HG02981 (cell line): ENCODE measurements around the gene TMCC1.
A peak's percentile ranks its signal among the peaks of the same experiment; 100 is the strongest.
"Not testable (repeated sequence)": the region's sequence is repeated elsewhere in the genome, so short reads cannot be mapped to it uniquely, and the experiment has no call there.

Source experiments
- ATAC-seq: cut with Tn5 transposase; IDR thresholded peaks from one replicate; pipeline ENCODE4 v1.9.1; 2021; ENCODE audit warnings: mild to moderate bottlenecking, moderate library complexity; ENCODE audit not compliant: unreplicated experiment

Gene TMCC1

GRCh38 chr3:129689036-129689435 is 204.5 kb downstream of the TMCC1 start:
- ATAC-seq: no peak

GRCh38 chr3:129688271-129688895 is 205.1 kb downstream of the TMCC1 start:
- no peak for ATAC-seq

GRCh38 chr3:129687586-129688125 is 205.9 kb downstream of the TMCC1 start:
- no peak for ATAC-seq

- ATAC-seq: no peak
These were observed 206.6 kb downstream of the TMCC1 start for GRCh38 chr3:129686941-129687340.

- ATAC-seq: no peak
These were observed 209.2 kb downstream of the TMCC1 start for GRCh38 chr3:129684270-129684669.

- no peak for ATAC-seq
These were observed 210.3 kb downstream of the TMCC1 start for GRCh38 chr3:129683201-129683600.

- no peak for ATAC-seq
These were observed 216.5 kb downstream of the TMCC1 start for GRCh38 chr3:129676985-129677384.

- not testable (repeated sequence) for ATAC-seq
These were observed 218.8 kb downstream of the TMCC1 start for GRCh38 chr3:129674798-129675123.

- ATAC-seq: no peak
These were observed 219.4 kb downstream of the TMCC1 start for GRCh38 chr3:129673897-129674797.

- no peak for ATAC-seq
These were observed 220.5 kb downstream of the TMCC1 start for GRCh38 chr3:129673012-129673411.

GRCh38 chr3:129672412-129672811 is 221.1 kb downstream of the TMCC1 start:
- peak; percentile 61 for ATAC-seq

GRCh38 chr3:129665024-129665768 is 228.3 kb downstream of the TMCC1 start:
- no peak for ATAC-seq

- ATAC-seq: no peak
These were observed 229.4 kb downstream of the TMCC1 start for GRCh38 chr3:129663930-129664646.

- ATAC-seq: no peak
These were observed 230.5 kb downstream of the TMCC1 start for GRCh38 chr3:129663045-129663446.

- ATAC-seq: no peak
These were observed 231.3 kb downstream of the TMCC1 start for GRCh38 chr3:129662191-129662608.

- ATAC-seq: no peak
These were observed 231.7 kb downstream of the TMCC1 start for GRCh38 chr3:129661766-129662165.

- ATAC-seq: no peak
These were observed 235.2 kb downstream of the TMCC1 start for GRCh38 chr3:129658110-129658843.

GRCh38 chr3:129657261-129658046 is 236.1 kb downstream of the TMCC1 start:
- no peak for ATAC-seq

- ATAC-seq: no peak
These were observed 236.8 kb downstream of the TMCC1 start for GRCh38 chr3:129656659-129657247.
